C4-2B (cell line): ENCODE data around the gene DCLRE1C.

ENCODE experiments used
- CTCF ChIP-seq: fragments of 450-650 bp; conservative IDR thresholded peaks from 2 replicates; pipeline ENCODE4 v1.5.1; 2017; ENCODE audit warnings: mild to moderate bottlenecking
- ZFX ChIP-seq: fragments of 450-650 bp; IDR thresholded peaks from 2 replicates; pipeline ENCODE4 v1.6.1; 2017

DNA sequence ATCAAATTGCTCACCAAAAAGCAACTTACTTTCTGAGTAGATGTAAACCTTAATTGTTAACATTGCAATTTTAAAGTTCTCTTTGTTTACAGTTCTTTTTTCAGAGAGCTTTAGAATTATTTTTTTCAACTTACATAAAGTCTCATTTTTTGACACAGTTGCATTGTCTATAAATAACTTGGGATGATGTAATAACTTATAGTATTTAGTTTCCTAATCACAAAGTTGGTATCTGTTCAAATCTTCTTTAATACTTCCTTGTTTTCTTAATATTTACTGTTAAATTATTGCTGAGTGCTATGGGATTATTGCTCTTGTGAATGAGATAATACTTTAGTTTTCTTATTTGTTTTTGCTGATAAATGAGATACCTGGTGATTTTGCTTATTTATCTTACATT lies 94.1 kb downstream of the DCLRE1C start:
- TF ChIP-seq CTCF: no peak
- no peak for TF ChIP-seq ZFX
